H1 (cell line): Measurements from ENCODE around the gene FRRS1. TPM values are rescaled to one million over a fixed set of nuclear protein-coding genes. Genes with fewer than 3 reads are reported as not detected.
A peak's percentile ranks its signal among the peaks of the same experiment; 100 is the strongest.

Experiments
- CTCF ChIA-PET: fragments of 300-600 bp; sonication (Branson Sonifier 250); formaldehyde crosslinking; loops from one replicate; lab custom pipeline; 2021; ENCODE audit not compliant: partially characterized antibody; lab: Charles Lee
- POLR2A ChIA-PET: fragments of 300-600 bp; sonication (Branson Sonifier 250); formaldehyde crosslinking; loops from one replicate; lab custom pipeline; 2021; ENCODE audit warnings: inconsistent platforms; ENCODE audit not compliant: partially characterized antibody; lab: Charles Lee
- DNase-seq, 2 experiments: peaks; one replicate each; pipeline versions ENCODE4 v3.0.0 to v3.0.0-alpha.2; 2010 to 2022; ENCODE audit warnings: low spot score in 2 of 2, low read depth in 1 of 2, mixed read lengths in 1 of 2
- FAIRE-seq: peaks from 2 replicates; lab custom pipeline; 2011; peaks lifted over from hg19 to GRCh38; lab: Jason Lieb, UNC
- H2AFZ ChIP-seq: 2 replicates; pipeline ENCODE4 v1.8.1; 2012; ENCODE audit warnings: low read length, inconsistent platforms
- H2AK5ac ChIP-seq: 2 replicates; pipeline ENCODE4 v1.6.1; 2013; ENCODE audit warnings: low read depth, low read length
- H2BK120ac ChIP-seq: replicated peaks from 2 replicates; pipeline ENCODE3; 2013; ENCODE audit warnings: low read depth, low read length, inconsistent platforms
- H2BK12ac ChIP-seq: 2 replicates; pipeline ENCODE4 v1.6.1; 2013; ENCODE audit warnings: low read depth, low read length
- H2BK15ac ChIP-seq: 2 replicates; pipeline ENCODE4 v1.6.1; 2013; ENCODE audit warnings: low read length
- H2BK20ac ChIP-seq: 2 replicates; pipeline ENCODE4 v1.6.1; 2013; ENCODE audit warnings: low read length
- H2BK5ac ChIP-seq: 2 replicates; pipeline ENCODE4 v1.6.1; 2013; ENCODE audit warnings: low read depth, low read length
- H3K14ac ChIP-seq: 2 replicates; pipeline ENCODE4 v1.6.1; 2013; ENCODE audit warnings: inconsistent platforms; ENCODE audit not compliant: insufficient read length
- H3K18ac ChIP-seq: 2 replicates; pipeline ENCODE4 v1.6.1; 2013; ENCODE audit warnings: low read length; ENCODE audit errors: extremely low read depth
- H3K23ac ChIP-seq: 2 replicates; pipeline ENCODE4 v1.6.1; 2013; ENCODE audit warnings: inconsistent platforms; ENCODE audit not compliant: insufficient read length
- H3K23me2 ChIP-seq: 2 replicates; pipeline ENCODE4 v1.6.1; 2013; ENCODE audit warnings: low read depth, low read length
- H3K27ac ChIP-seq: 2 replicates; pipeline ENCODE4 v1.6.1; 2011; ENCODE audit warnings: low read depth, low read length, inconsistent platforms
- H3K27me3 ChIP-seq, 4 experiments: replicated peaks in 1 of 4; 1 replicate in 1 of 4; 2 replicates in 3 of 4; pipeline versions ENCODE4 v1.6.1 to v1.8.1; 2011 to 2013; ENCODE audit warnings: low read length in 3 of 4, mild to moderate bottlenecking in 3 of 4, inconsistent platforms in 2 of 4, mixed read lengths in 2 of 4, moderate library complexity in 1 of 4; ENCODE audit not compliant: control insufficient read depth in 3 of 4, insufficient read depth in 3 of 4; ENCODE audit errors: extremely low read depth in 1 of 4
- H3K36me3 ChIP-seq, 4 experiments: 2 replicates each; pipeline versions ENCODE4 v1.6.1 to v1.8.1; 2011 to 2013; ENCODE audit warnings: mild to moderate bottlenecking in 4 of 4, low read length in 3 of 4, moderate library complexity in 2 of 4, control low read depth in 1 of 4, inconsistent platforms in 1 of 4; ENCODE audit not compliant: insufficient read depth in 4 of 4, control insufficient read depth in 2 of 4
- H3K4ac ChIP-seq: replicated peaks from 2 replicates; pipeline ENCODE3; 2013; ENCODE audit warnings: low read length, low read depth, mixed read lengths, inconsistent platforms; ENCODE audit not compliant: insufficient read length
- H3K4me1 ChIP-seq, 4 experiments: replicated peaks in 1 of 4; 1 replicate in 1 of 4; 2 replicates in 3 of 4; pipeline versions ENCODE4 v1.6.1 to v1.8.1; 2011 to 2013; ENCODE audit warnings: low read length in 3 of 4, inconsistent platforms in 2 of 4, mixed read lengths in 1 of 4; ENCODE audit not compliant: insufficient read depth in 4 of 4, control insufficient read depth in 3 of 4
- H3K4me2 ChIP-seq, 2 experiments: 2 replicates each; pipeline versions ENCODE4 v1.6.1 to v1.8.1; 2011 to 2013; ENCODE audit warnings: low read depth in 2 of 2, low read length in 2 of 2, control low read depth in 1 of 2, inconsistent platforms in 1 of 2, mild to moderate bottlenecking in 1 of 2; ENCODE audit not compliant: insufficient read depth in 1 of 2
- H3K4me3 ChIP-seq, 4 experiments: fragments of 200-600, 300-600 bp in 1 of 4; sonication (generic), shearing (Covaris generic), sonication (Bioruptor Twin) in 1 of 4; 2 replicates each; pipeline versions ENCODE4 v1.5.1 to v1.8.1; 2011 to 2016; ENCODE audit warnings: low read length in 4 of 4, low read depth in 3 of 4, control low read depth in 2 of 4, inconsistent platforms in 2 of 4, mild to moderate bottlenecking in 2 of 4, mixed read lengths in 1 of 4, moderate library complexity in 1 of 4; ENCODE audit not compliant: insufficient read depth in 2 of 4; ENCODE audit errors: extremely low read depth in 1 of 4
- H3K56ac ChIP-seq: replicated peaks from 2 replicates; pipeline ENCODE3; 2013; ENCODE audit warnings: low read depth, mild to moderate bottlenecking, mixed read lengths, low read length, inconsistent platforms; ENCODE audit not compliant: insufficient read length
- H3K79me1 ChIP-seq: 2 replicates; pipeline ENCODE4 v1.6.1; 2013; ENCODE audit warnings: low read depth, low read length, control low read depth
- H3K79me2 ChIP-seq, 2 experiments: 2 replicates each; pipeline versions ENCODE4 v1.6.1 to v1.8.1; 2012 to 2013; ENCODE audit warnings: low read length in 2 of 2, mild to moderate bottlenecking in 2 of 2, inconsistent platforms in 1 of 2; ENCODE audit not compliant: insufficient read depth in 2 of 2, control insufficient read depth in 1 of 2
- H3K9ac ChIP-seq, 4 experiments: replicated peaks in 1 of 4; 1 replicate in 1 of 4; 2 replicates in 3 of 4; pipeline versions ENCODE4 v1.6.1 to v1.8.1; 2011 to 2013; ENCODE audit warnings: low read depth in 3 of 4, low read length in 3 of 4, control low read depth in 2 of 4, mild to moderate bottlenecking in 2 of 4, moderate library complexity in 2 of 4, inconsistent platforms in 1 of 4; ENCODE audit errors: extremely low read depth in 1 of 4
- H3K9me3 ChIP-seq, 2 experiments: 2 replicates each; pipeline versions ENCODE4 v1.6.1 to v1.8.1; 2012 to 2013; ENCODE audit warnings: mild to moderate bottlenecking in 2 of 2, moderate library complexity in 2 of 2, control low read depth in 1 of 2, inconsistent platforms in 1 of 2, low read depth in 1 of 2, low read length in 1 of 2, mixed read lengths in 1 of 2; ENCODE audit not compliant: insufficient read depth in 2 of 2
- H4K20me1 ChIP-seq, 2 experiments: replicated peaks in 1 of 2; 2 replicates each; pipeline versions ENCODE3 to v1.8.1; 2011 to 2013; ENCODE audit warnings: inconsistent platforms in 2 of 2, low read length in 2 of 2, mild to moderate bottlenecking in 1 of 2; ENCODE audit not compliant: insufficient read depth in 2 of 2, control insufficient read depth in 1 of 2
- H4K5ac ChIP-seq: 2 replicates; pipeline ENCODE4 v1.6.1; 2013; ENCODE audit warnings: low read length, low read depth, mixed read lengths, inconsistent platforms; ENCODE audit not compliant: insufficient read length
- H4K8ac ChIP-seq: 2 replicates; pipeline ENCODE4 v1.8.0; 2013; ENCODE audit warnings: mild to moderate bottlenecking, moderate library complexity, low read length, inconsistent platforms; ENCODE audit not compliant: insufficient read depth; ENCODE audit errors: extremely low read depth
- H4K91ac ChIP-seq: replicated peaks from 2 replicates; pipeline ENCODE3; 2013; ENCODE audit warnings: low read length, mixed read lengths, inconsistent platforms; ENCODE audit not compliant: insufficient read length
- ATF3 ChIP-seq: IDR thresholded peaks from 2 replicates; pipeline ENCODE4 v1.6.1; 2011; ENCODE audit warnings: low read depth, mild to moderate bottlenecking, low read length; ENCODE audit not compliant: insufficient read depth
- CBX5 ChIP-seq: fragments of 300-800, 300-1000 bp; sonication (generic); IDR thresholded peaks from 2 replicates; pipeline ENCODE4 v1.7.1; 2016; ENCODE audit warnings: antibody characterized with exemption, low read length, low read depth
- EGR1 ChIP-seq: IDR thresholded peaks from 2 replicates; pipeline ENCODE4 v1.6.1; 2011; ENCODE audit warnings: low read depth, low read length, borderline replicate concordance
- EZH2 ChIP-seq: fragments of 200-600 bp; sonication (generic); IDR thresholded peaks from 2 replicates; pipeline ENCODE4 v1.7.1; 2012; ENCODE audit warnings: low read depth, mild to moderate bottlenecking, moderate library complexity, low read length, inconsistent platforms; ENCODE audit not compliant: severe bottlenecking
- GABPA ChIP-seq: IDR thresholded peaks from 2 replicates; pipeline ENCODE4 v1.6.1; 2011; ENCODE audit warnings: mild to moderate bottlenecking, low read length, moderate library complexity, borderline replicate concordance; ENCODE audit not compliant: insufficient read depth
- KDM4A ChIP-seq: IDR thresholded peaks from one replicate; pipeline ENCODE4 v1.7.1; 2012; ENCODE audit warnings: low read depth, mild to moderate bottlenecking, moderate library complexity, low read length, inconsistent platforms; ENCODE audit not compliant: severe bottlenecking
- RAD21 ChIP-seq, 2 experiments: IDR thresholded peaks in 1 of 2; conservative IDR thresholded peaks in 1 of 2; 2 replicates each; pipeline ENCODE4 v1.6.1; 2011; ENCODE audit warnings: low read depth in 2 of 2, low read length in 2 of 2, improper control_type of control experiment in 1 of 2, inconsistent platforms in 1 of 2, mild to moderate bottlenecking in 1 of 2, moderate library complexity in 1 of 2
- SAP30 ChIP-seq: fragments of 300-600 bp; sonication (generic); IDR thresholded peaks from 2 replicates; pipeline ENCODE4 v1.7.1; 2012; ENCODE audit warnings: low read length, moderate library complexity, mild to moderate bottlenecking, inconsistent platforms; ENCODE audit not compliant: insufficient read depth, insufficient replicate concordance
- SIN3A ChIP-seq, 2 experiments: IDR thresholded peaks in 1 of 2; conservative IDR thresholded peaks in 1 of 2; 2 replicates each; pipeline ENCODE4 v1.6.1; 2011 to 2012; ENCODE audit warnings: low read length in 2 of 2, improper control_type of control experiment in 1 of 2, low read depth in 1 of 2, mild to moderate bottlenecking in 1 of 2
- SIRT6 ChIP-seq: IDR thresholded peaks from one replicate; pipeline ENCODE4 v1.7.1; 2012; ENCODE audit warnings: low read length, inconsistent platforms
- SUZ12 ChIP-seq: fragments of 200-600 bp; sonication (generic); IDR thresholded peaks from 2 replicates; pipeline ENCODE4 v1.6.1; 2012; ENCODE audit warnings: mild to moderate bottlenecking, inconsistent platforms, low read length, moderate library complexity, mixed read lengths
- TBP ChIP-seq: IDR thresholded peaks from 2 replicates; pipeline ENCODE4 v1.6.1; 2011; ENCODE audit warnings: low read depth, low read length, improper control_type of control experiment
- WGBS, 2 experiments: shearing (Covaris generic) in 1 of 2; methylation state at CpG; one replicate each; pipeline versions ENCODE4 v1.1.6 to v1.1.7; 2013 to 2015; ENCODE audit warnings: low lambda C conversion rate in 2 of 2, mixed read lengths in 2 of 2, inconsistent platforms in 1 of 2, low coverage in 1 of 2, missing lambda C conversion rate in 1 of 2; ENCODE audit not compliant: insufficient replicate concordance in 2 of 2, insufficient coverage in 1 of 2, insufficient read length in 1 of 2; ENCODE audit errors: extremely low coverage in 1 of 2, missing lambda C conversion rate in 1 of 2; 5-methylcytosine and 5-hydroxymethylcytosine counted together
- polyA plus RNA-seq, 7 experiments: library from polyadenylated mRNA; depleted of rRNA in 3 of 7; stranded (reverse) in 5 of 7; unstranded in 2 of 7; fragments of >200 nt in 5 of 7; fragments of 200-250 nt in 2 of 7; gene quantifications; 1 replicate in 5 of 7; 2 replicates in 1 of 7; 4 replicates in 1 of 7; pipeline versions ENCODE4 v1.2.1 to v1.2.3, GENCODE V29; 2011 to 2013; ENCODE audit warnings: missing spikeins in 2 of 7, mixed read lengths in 2 of 7
- total RNA-seq: library from RNA; stranded (reverse); fragmentation: NEBNext Ultra II Directional; extraction: Animal tissue kit (Norgen Biotek cat#: 25700); gene quantifications from 2 replicates; pipeline ENCODE4 v1.2.1, GENCODE V29; 2021

FRRS1 gene
- total and polyA plus RNA-seq, 2 of the 8 experiments (the other 6 are each of a cell fraction or from before 2014, with no cell fraction given) = 3.5 to 6.5 TPM

- Histone ChIP-seq H4K91ac (no peak overlapping the region), H3K9ac (no peak overlapping the region), H2BK15ac (no peak overlapping the region)
- TF ChIP-seq CBX5 = no peak
- no peak for TF ChIP-seq RAD21 (IDR thresholded peaks at IDR 0.05 in 1 of 2, conservative IDR thresholded peaks at IDR 0.05 in 1 of 2; ENCODE audit: low read depth in 2 of 2, low read length in 2 of 2)
- TF ChIP-seq KDM4A = no peak
- TF ChIP-seq ATF3 = no peak
- no peak for TF ChIP-seq EGR1
- no peak for TF ChIP-seq TBP
- TF ChIP-seq SIN3A (conservative IDR thresholded peaks at IDR 0.05 in 1 of 2, IDR thresholded peaks at IDR 0.05 in 1 of 2; ENCODE audit: low read depth in 1 of 2, low read length in 2 of 2) = no peak
- TF ChIP-seq GABPA = no peak
- no peak for TF ChIP-seq SIRT6
- TF ChIP-seq SUZ12 = no peak
- no peak for TF ChIP-seq SAP30
- TF ChIP-seq EZH2 = no peak
Measured at GRCh38 chr1:99814373-99814900, 48.0 kb upstream of the FRRS1 start.

More at GRCh38 chr1:99814373-99814900, 48.0 kb upstream of the FRRS1 start:
- no peak overlapping the region for H4K5ac ChIP-seq
- H4K8ac ChIP-seq = no peak overlapping the region
- H3K14ac ChIP-seq = no peak overlapping the region
- CTCF ChIA-PET = interaction anchor here (0.7 kb wide), 1 partner anchor 453 kb away, joined by 3 read pairs; no protein-coding TSS in a partner anchor
- FAIRE-seq = no peak
- H3K4me3 ChIP-seq = no peak overlapping the region
- peak overlapping the region; percentile 49 for H2AFZ ChIP-seq
- no peak overlapping the region for H2BK5ac ChIP-seq
- no peak overlapping the region for H3K18ac ChIP-seq
- no peak overlapping the region for H3K27ac ChIP-seq
- no peak overlapping the region for H2AK5ac ChIP-seq
- H2BK120ac ChIP-seq = no peak overlapping the region
- no peak overlapping the region for H3K4ac ChIP-seq
- H4K20me1 ChIP-seq = no peaks in the 10 kb centered on the region
- no peak overlapping the region for H3K23ac ChIP-seq
- no peaks in the 10 kb centered on the region for H3K36me3 ChIP-seq
- POLR2A ChIA-PET = no interaction called here
- H2BK12ac ChIP-seq = no peak overlapping the region
- H3K56ac ChIP-seq = no peak overlapping the region
- no peak overlapping the region for H2BK20ac ChIP-seq
- peaks cover 0 to 2% (median 0%) of the 10 kb centered on the region in 4 experiments; a peak in 1 of 7 replicates for H3K4me1 ChIP-seq
- no peaks in the 10 kb centered on the region for H3K23me2 ChIP-seq
- no peaks in the 10 kb centered on the region for H3K79me2 ChIP-seq
- no peak overlapping the region for H3K4me2 ChIP-seq
- WGBS, 2 experiments = 82% methylated on average over 3 of the region's 3 CpGs; no CpG with 5 or more reads in 1 of the 2 experiments
- no peaks in the 10 kb centered on the region for H3K9me3 ChIP-seq
- H3K79me1 ChIP-seq = no peaks in the 10 kb centered on the region
- no peak for DNase-seq
- no peaks in the 10 kb centered on the region for H3K27me3 ChIP-seq
